ENCODE results near the gene MYCT1.

DNA sequence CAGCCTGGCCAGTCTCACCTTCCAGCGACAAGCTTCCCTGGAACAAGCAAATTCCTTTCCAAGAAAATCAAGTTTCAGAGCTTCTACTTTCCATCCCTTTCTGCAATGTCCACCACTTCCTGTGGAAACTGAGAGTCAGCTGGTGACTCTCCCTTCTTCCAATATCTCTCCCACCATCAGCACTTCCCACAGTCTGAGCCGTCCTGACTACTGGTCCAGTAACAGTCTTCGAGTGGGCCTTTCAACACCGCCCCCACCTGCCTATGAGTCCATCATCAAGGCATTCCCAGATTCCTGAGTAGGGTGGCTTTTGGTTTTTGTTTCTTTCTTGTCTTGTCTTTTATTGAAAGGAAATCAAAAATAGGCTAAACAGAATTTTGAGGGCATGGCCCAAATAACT lies 24.3 kb downstream of the MYCT1 start:
- TF ChIP-seq YY1 (IDR thresholded peaks at IDR 0.05; ENCODE audit: low read depth) (no peak), FOXM1 (IDR thresholded peaks at IDR 0.05; ENCODE audit: borderline replicate concordance, low read depth) (no peak), MAX (IDR thresholded peaks at IDR 0.05) (no peak), CEBPB (IDR thresholded peaks at IDR 0.05) (no peak), USF1 (IDR thresholded peaks at IDR 0.05) (no peak), EP300 (IDR thresholded peaks at IDR 0.05; ENCODE audit: borderline replicate concordance) (no peak)
- TF ChIP-seq, protein P1, sequence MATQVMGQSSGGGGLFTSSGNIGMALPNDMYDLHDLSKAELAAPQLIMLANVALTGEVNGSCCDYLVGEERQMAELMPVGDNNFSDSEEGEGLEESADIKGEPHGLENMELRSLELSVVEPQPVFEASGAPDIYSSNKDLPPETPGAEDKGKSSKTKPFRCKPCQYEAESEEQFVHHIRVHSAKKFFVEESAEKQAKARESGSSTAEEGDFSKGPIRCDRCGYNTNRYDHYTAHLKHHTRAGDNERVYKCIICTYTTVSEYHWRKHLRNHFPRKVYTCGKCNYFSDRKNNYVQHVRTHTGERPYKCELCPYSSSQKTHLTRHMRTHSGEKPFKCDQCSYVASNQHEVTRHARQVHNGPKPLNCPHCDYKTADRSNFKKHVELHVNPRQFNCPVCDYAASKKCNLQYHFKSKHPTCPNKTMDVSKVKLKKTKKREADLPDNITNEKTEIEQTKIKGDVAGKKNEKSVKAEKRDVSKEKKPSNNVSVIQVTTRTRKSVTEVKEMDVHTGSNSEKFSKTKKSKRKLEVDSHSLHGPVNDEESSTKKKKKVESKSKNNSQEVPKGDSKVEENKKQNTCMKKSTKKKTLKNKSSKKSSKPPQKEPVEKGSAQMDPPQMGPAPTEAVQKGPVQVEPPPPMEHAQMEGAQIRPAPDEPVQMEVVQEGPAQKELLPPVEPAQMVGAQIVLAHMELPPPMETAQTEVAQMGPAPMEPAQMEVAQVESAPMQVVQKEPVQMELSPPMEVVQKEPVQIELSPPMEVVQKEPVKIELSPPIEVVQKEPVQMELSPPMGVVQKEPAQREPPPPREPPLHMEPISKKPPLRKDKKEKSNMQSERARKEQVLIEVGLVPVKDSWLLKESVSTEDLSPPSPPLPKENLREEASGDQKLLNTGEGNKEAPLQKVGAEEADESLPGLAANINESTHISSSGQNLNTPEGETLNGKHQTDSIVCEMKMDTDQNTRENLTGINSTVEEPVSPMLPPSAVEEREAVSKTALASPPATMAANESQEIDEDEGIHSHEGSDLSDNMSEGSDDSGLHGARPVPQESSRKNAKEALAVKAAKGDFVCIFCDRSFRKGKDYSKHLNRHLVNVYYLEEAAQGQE (IDR thresholded peaks at IDR 0.05; ENCODE audit: low read depth), result no peak

All from Ishikawa (cell line).